GM23338 (cell line): Measurements from ENCODE around the gene IFI16. TPM values are rescaled to one million over a fixed set of nuclear protein-coding genes. Genes with fewer than 3 reads are reported as not detected.

Experiments
- ATAC-seq: fragments of 200-7000 bp; cut with Tn5 transposase; 3 replicates; pipeline ENCODE4 v1.9.1; 2020
- DNase-seq: peaks from one replicate; pipeline ENCODE4 v3.0.0-alpha.2; 2015; ENCODE audit warnings: low spot score
- H2AFZ ChIP-seq: fragments of 200-600 bp; sonication (generic); 2 replicates; pipeline ENCODE4 v1.8.0; 2016; ENCODE audit warnings: antibody characterized with exemption, mild to moderate bottlenecking, moderate library complexity
- H3F3A ChIP-seq: fragments of 200-600 bp; sonication (generic); replicated peaks from 2 replicates; pipeline ENCODE4 v1.8.0; 2017; ENCODE audit warnings: antibody characterized with exemption, mixed run types, low read depth
- H3K27ac ChIP-seq: fragments of 200-600 bp; sonication (generic); 2 replicates; pipeline ENCODE4 v1.6.1; 2016; ENCODE audit warnings: low read depth
- H3K27me3 ChIP-seq: fragments of 200-600 bp; sonication (generic); 2 replicates; pipeline ENCODE4 v1.8.0; 2016; ENCODE audit warnings: mild to moderate bottlenecking, mixed run types, moderate library complexity; ENCODE audit not compliant: insufficient read depth
- H3K36me3 ChIP-seq: fragments of 200-600 bp; sonication (generic); 2 replicates; pipeline ENCODE4 v1.8.0; 2016; ENCODE audit warnings: mild to moderate bottlenecking; ENCODE audit not compliant: insufficient read depth
- H3K4me1 ChIP-seq: fragments of 200-600 bp; sonication (generic); 2 replicates; pipeline ENCODE4 v1.8.0; 2016; ENCODE audit warnings: mild to moderate bottlenecking, moderate library complexity; ENCODE audit not compliant: insufficient read depth
- H3K4me2 ChIP-seq: fragments of 200-600 bp; sonication (generic); 2 replicates; pipeline ENCODE4 v1.7.1; 2017; ENCODE audit warnings: mixed run types
- H3K4me3 ChIP-seq: fragments of 200-600 bp; sonication (generic); 2 replicates; pipeline ENCODE4 v1.6.1; 2016; ENCODE audit warnings: mixed run types
- H3K79me2 ChIP-seq: fragments of 200-600 bp; sonication (generic); replicated peaks from 2 replicates; pipeline ENCODE4 v1.8.0; 2017; ENCODE audit warnings: mild to moderate bottlenecking; ENCODE audit not compliant: insufficient read depth
- H3K9me2 ChIP-seq: fragments of 200-600 bp; sonication (generic); 2 replicates; pipeline ENCODE4 v1.8.0; 2017; ENCODE audit not compliant: insufficient read depth
- H4K20me1 ChIP-seq: fragments of 200-600 bp; sonication (generic); replicated peaks from 2 replicates; pipeline ENCODE4 v1.8.0; 2017; ENCODE audit warnings: mild to moderate bottlenecking; ENCODE audit not compliant: insufficient read depth
- H3K27ac Mint-ChIP-seq: 2 replicates; pipeline ENCODE4 v1.8.0; 2020; ENCODE audit warnings: inconsistent platforms, mild to moderate bottlenecking, moderate library complexity, mixed read lengths
- H3K27me3 Mint-ChIP-seq: 3 replicates; pipeline ENCODE4 v1.8.0; 2022; ENCODE audit warnings: low read depth, mild to moderate bottlenecking, moderate library complexity, mixed read lengths, inconsistent platforms; ENCODE audit not compliant: insufficient read depth, poor library complexity
- H3K36me3 Mint-ChIP-seq: 3 replicates; pipeline ENCODE4 v1.8.0; 2021; ENCODE audit warnings: low read depth, mild to moderate bottlenecking, inconsistent platforms, moderate library complexity, mixed read lengths
- H3K4me1 Mint-ChIP-seq: 3 replicates; pipeline ENCODE4 v1.8.0; 2020; ENCODE audit warnings: mild to moderate bottlenecking, inconsistent platforms, mixed read lengths
- H3K4me3 Mint-ChIP-seq: 3 replicates; pipeline ENCODE4 v1.8.0; 2021; ENCODE audit warnings: moderate library complexity, mild to moderate bottlenecking, inconsistent platforms, mixed read lengths
- H3K9me3 Mint-ChIP-seq: 3 replicates; pipeline ENCODE4 v1.8.0; 2020; ENCODE audit warnings: moderate library complexity, mild to moderate bottlenecking, inconsistent platforms, mixed read lengths
- CREB1 ChIP-seq: fragments of 250-450 bp; sonication (Bioruptor Pico); IDR thresholded peaks from 2 replicates; pipeline ENCODE4 v1.5.0; 2020; ENCODE audit warnings: low read depth, mild to moderate bottlenecking, moderate library complexity
- ETS1 ChIP-seq: IDR thresholded peaks from 2 replicates; pipeline ENCODE4 v1.6.1; 2016; ENCODE audit warnings: antibody characterized with exemption
- EZH2phosphoT487 ChIP-seq: fragments of 200-600 bp; sonication (generic); IDR thresholded peaks from one replicate; pipeline ENCODE4 v1.8.1; 2018; ENCODE audit warnings: antibody characterized with exemption; ENCODE audit not compliant: unreplicated experiment
- JUNB ChIP-seq: IDR thresholded peaks from one replicate; pipeline ENCODE4 v1.6.1; 2016; ENCODE audit warnings: antibody characterized with exemption; ENCODE audit not compliant: unreplicated experiment
- NANOG ChIP-seq: IDR thresholded peaks from 2 replicates; pipeline ENCODE4 v1.6.1; 2016; ENCODE audit warnings: antibody characterized with exemption, borderline replicate concordance
- REST ChIP-seq: IDR thresholded peaks from one replicate; pipeline ENCODE4 v1.6.1; 2018; ENCODE audit warnings: antibody characterized with exemption; ENCODE audit not compliant: unreplicated experiment
- STAT1 ChIP-seq: IDR thresholded peaks from one replicate; pipeline ENCODE4 v1.6.1; 2016; ENCODE audit warnings: antibody characterized with exemption; ENCODE audit not compliant: unreplicated experiment
- ZNF114 ChIP-seq: fragments of 250-450 bp; sonication (Bioruptor Pico); IDR thresholded peaks from 2 replicates; pipeline ENCODE4 v1.5.0; 2020; ENCODE audit warnings: mild to moderate bottlenecking, moderate library complexity
- ZNF331 ChIP-seq: fragments of 250-450 bp; sonication (Bioruptor Pico); IDR thresholded peaks from 2 replicates; pipeline ENCODE4 v1.5.0; 2020; ENCODE audit warnings: low read depth, mild to moderate bottlenecking, moderate library complexity
- polyA plus RNA-seq: library from polyadenylated mRNA; unstranded; fragments of >200 nt; fragmentation: Nextera tagmentation; extraction: Ambion mirVana; gene quantifications from 2 replicates; pipeline ENCODE4 v1.2.1, GENCODE V29; 2016
- total RNA-seq: library from RNA; depleted of rRNA; stranded (reverse); fragments of >200 nt; shearing (Covaris generic); gene quantifications from 2 replicates; pipeline ENCODE4 v1.2.3, GENCODE V29; 2014

The IFI16 gene
- total and polyA plus RNA-seq, 2 experiments from 2014 or later, result 0.31 to 2.1 TPM

- TF ChIP-seq REST (no peak), STAT1 (no peak), ETS1 (no peak), EZH2phosphoT487 (no peak), JUNB (no peak), CREB1 (CRISPR knock-in tag) (no peak), ZNF114 (CRISPR knock-in tag) (no peak), ZNF331 (no peak)
Observed at GRCh38 chr1:159079525-159079924, 69.8 kb downstream of the IFI16 start (continued).

- Histone ChIP-seq H3K36me3 (no peaks in the 10 kb centered on the region), H3K27ac (no peak overlapping the region), H3K4me1 (no peaks in the 10 kb centered on the region), H3K27me3 (no peaks in the 10 kb centered on the region), H3K4me2 (no peak overlapping the region), H4K20me1 (no peaks in the 10 kb centered on the region), H2AFZ (no peak overlapping the region), H3K9me2 (no peaks in the 10 kb centered on the region), H3K79me2 (no peaks in the 10 kb centered on the region), H3F3A (no peaks in the 10 kb centered on the region), H3K4me3 (no peak overlapping the region)
- ATAC-seq, result no peak
- Mint-ChIP-seq H3K9me3 (no peaks in the 10 kb centered on the region), H3K36me3 (no peaks in the 10 kb centered on the region), H3K27me3 (no peaks in the 10 kb centered on the region), H3K27ac (no peak overlapping the region), H3K4me1 (no peaks in the 10 kb centered on the region), H3K4me3 (no peak overlapping the region)
- no peak for DNase-seq
- TF ChIP-seq ETS1 (no peak), JUNB (no peak)
Observed at GRCh38 chr1:159081626-159082025, 71.9 kb downstream of the IFI16 start.

GRCh38 chr1:159083013-159083412 is 73.3 kb downstream of the IFI16 start:
- Histone ChIP-seq H3K4me3 (no peak overlapping the region), H3K27me3 (no peaks in the 10 kb centered on the region), H3F3A (no peaks in the 10 kb centered on the region), H2AFZ (no peak overlapping the region), H4K20me1 (no peaks in the 10 kb centered on the region), H3K27ac (no peak overlapping the region), H3K4me1 (no peaks in the 10 kb centered on the region), H3K9me2 (no peaks in the 10 kb centered on the region), H3K4me2 (no peak overlapping the region), H3K79me2 (no peaks in the 10 kb centered on the region), H3K36me3 (no peaks in the 10 kb centered on the region)
- Mint-ChIP-seq H3K27me3 (no peaks in the 10 kb centered on the region), H3K27ac (no peak overlapping the region), H3K36me3 (no peaks in the 10 kb centered on the region), H3K4me3 (no peak overlapping the region), H3K9me3 (no peaks in the 10 kb centered on the region), H3K4me1 (no peaks in the 10 kb centered on the region)
- TF ChIP-seq NANOG, result no peak
- DNase-seq (no peak), ATAC-seq (no peak)
